NCI-H2227 (cell line): ENCODE data around the gene COIL.

ENCODE experiments used
- DNase-seq: peaks from one replicate; lab custom pipeline; 2025; ENCODE audit not compliant: unreplicated experiment; lab: John Stamatoyannopoulos, UW

Gene COIL

GRCh38 chr17:56936697-56937322 is 24.0 kb downstream of the COIL start:
- no peak for DNase-seq

GRCh38 chr17:56935461-56935860 is 25.4 kb downstream of the COIL start:
- DNase-seq = no peak

- no peak for DNase-seq
Observed at GRCh38 chr17:56934280-56934679, 26.6 kb downstream of the COIL start.

- no peak for DNase-seq
Observed at GRCh38 chr17:56933868-56934267, 27.0 kb downstream of the COIL start.

GRCh38 chr17:56933151-56933745 is 27.6 kb downstream of the COIL start:
- no peak for DNase-seq

GRCh38 chr17:56930739-56931337 is 30.0 kb downstream of the COIL start:
- DNase-seq = no peak

- DNase-seq = peak; percentile 7
Observed at GRCh38 chr17:56929362-56929969, 31.4 kb downstream of the COIL start.

GRCh38 chr17:56928586-56928985 is 32.3 kb downstream of the COIL start:
- DNase-seq = no peak

GRCh38 chr17:56926704-56927103 is 34.1 kb downstream of the COIL start:
- no peak for DNase-seq

GRCh38 chr17:56926270-56926669 is 34.6 kb downstream of the COIL start:
- no peak for DNase-seq

- no peak for DNase-seq
Observed at GRCh38 chr17:56925088-56925487, 35.8 kb downstream of the COIL start.

- DNase-seq = no peak
Observed at GRCh38 chr17:56919717-56920116, 41.1 kb downstream of the COIL start.

GRCh38 chr17:56918916-56919315 is 41.9 kb downstream of the COIL start:
- no peak for DNase-seq

- DNase-seq = no peak
Observed at GRCh38 chr17:56917559-56918296, 43.1 kb downstream of the COIL start.

- DNase-seq = no peak
Observed at GRCh38 chr17:56914581-56915273, 46.1 kb downstream of the COIL start.

GRCh38 chr17:56913867-56914580 is 46.8 kb downstream of the COIL start, which contains the start of gene TRIM25:
Gene TRIM25, minus strand, starts transcription at chr17:56914049. Its CDS starts 61 bp downstream, at chr17:56913988.
- peak; percentile 88 for DNase-seq

GRCh38 chr17:56913353-56913866 is 47.4 kb downstream of the COIL start:
- peak; percentile 52 for DNase-seq

- no peak for DNase-seq
Observed at GRCh38 chr17:56913000-56913311, 47.9 kb downstream of the COIL start.

GRCh38 chr17:56912105-56912999 is 48.5 kb downstream of the COIL start:
- DNase-seq = no peak
